ENCODE data around the gene DTNBP1. TPM values are rescaled to one million over a fixed set of nuclear protein-coding genes. Genes with fewer than 3 reads are reported as not detected.
A peak's percentile ranks its signal among the peaks of the same experiment; 100 is the strongest.

Gene DTNBP1, protein sequence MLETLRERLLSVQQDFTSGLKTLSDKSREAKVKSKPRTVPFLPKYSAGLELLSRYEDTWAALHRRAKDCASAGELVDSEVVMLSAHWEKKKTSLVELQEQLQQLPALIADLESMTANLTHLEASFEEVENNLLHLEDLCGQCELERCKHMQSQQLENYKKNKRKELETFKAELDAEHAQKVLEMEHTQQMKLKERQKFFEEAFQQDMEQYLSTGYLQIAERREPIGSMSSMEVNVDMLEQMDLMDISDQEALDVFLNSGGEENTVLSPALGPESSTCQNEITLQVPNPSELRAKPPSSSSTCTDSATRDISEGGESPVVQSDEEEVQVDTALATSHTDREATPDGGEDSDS
- 10 to 100 TPM in 11 of 12 donors, not detected in 1; 13.6 to 21.7 (median 17.4) TPM for polyA plus RNA-seq (ENCODE audit: insufficient read length in 12 of 12)
- long read RNA-seq, donor 1, partial matches to known transcripts, result 0 of 1 reads
- long read RNA-seq, donor 1, other reads (novel, unspliced or antisense), result 0 of 1 reads
- long read RNA-seq, donor 2, partial matches to known transcripts, result 0 of 4 reads
- long read RNA-seq, donor 2, other reads (novel, unspliced or antisense), result 0 of 4 reads
- long read RNA-seq, donor 3, result 0 reads
- long read RNA-seq, donor 4, partial matches to known transcripts, result 0 of 3 reads
- long read RNA-seq, donor 4, other reads (novel, unspliced or antisense), result 0 of 3 reads
- long read RNA-seq, donor 5, partial matches to known transcripts, result 0 of 3 reads
- long read RNA-seq, donor 5, other reads (novel, unspliced or antisense), result 0 of 3 reads
- long read RNA-seq, donor 6, partial matches to known transcripts, result 0 of 3 reads
- long read RNA-seq, donor 6, other reads (novel, unspliced or antisense), result 0 of 3 reads
- long read RNA-seq, donor 7, result 0 reads
- long read RNA-seq, donor 8, partial matches to known transcripts, result 0 of 1 reads
- long read RNA-seq, donor 8, other reads (novel, unspliced or antisense), result 0 of 1 reads
- long read RNA-seq, donor 9, partial matches to known transcripts, result 0 of 2 reads
- long read RNA-seq, donor 9, other reads (novel, unspliced or antisense), result 0 of 2 reads
- long read RNA-seq, donor 10, transcript DTNBP1-202 (10 exons, 1,403 nt), result major isoform, 5 of 6 reads
- long read RNA-seq, donor 10, partial matches to known transcripts, result 0 of 6 reads
- long read RNA-seq, donor 10, other reads (novel, unspliced or antisense), result 0 of 6 reads
- long read RNA-seq, donor 11, partial matches to known transcripts, result 0 of 3 reads
- long read RNA-seq, donor 11, other reads (novel, unspliced or antisense), result 0 of 3 reads

DNA sequence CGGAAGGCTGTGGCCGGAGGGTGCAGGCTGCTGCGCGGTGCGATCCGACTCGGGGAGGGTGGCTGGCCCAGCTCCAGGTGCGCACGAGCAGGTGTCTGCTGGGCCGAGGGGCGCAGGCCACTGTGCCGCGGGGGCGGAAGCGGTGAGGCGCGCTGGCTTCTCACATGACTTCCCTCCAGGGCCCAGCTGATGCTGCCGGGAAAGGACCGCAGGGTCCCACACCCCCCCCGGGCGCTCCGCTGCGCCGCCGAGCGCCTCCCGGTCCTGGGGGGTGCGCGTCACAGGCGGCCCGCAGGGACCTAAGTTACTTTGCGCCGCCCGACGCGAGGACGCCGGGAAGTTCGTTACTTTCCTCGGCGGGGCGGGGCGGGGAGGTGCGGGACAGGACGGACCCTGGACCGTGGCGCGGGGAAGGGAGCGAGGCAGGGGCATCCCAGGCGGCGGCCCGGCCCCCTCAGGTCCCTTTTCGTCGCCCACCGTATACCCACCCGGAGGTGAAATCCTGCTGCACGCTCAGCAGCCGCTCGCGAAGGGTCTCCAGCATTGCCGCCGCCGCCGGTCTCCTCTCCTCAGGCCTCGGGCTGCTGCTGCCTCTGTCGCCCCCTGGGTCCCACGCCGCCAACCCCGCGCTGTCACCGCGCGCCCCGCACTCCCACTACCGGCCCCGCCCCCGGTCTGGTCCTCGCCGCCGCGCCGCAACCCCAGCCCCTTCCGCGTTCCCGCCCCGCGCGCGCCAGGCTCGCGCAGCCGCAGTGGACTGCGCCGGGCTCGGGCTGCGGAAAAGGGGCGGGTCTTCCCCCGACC lies at the start of gene DTNBP1:
TSS of gene DTNBP1 (minus strand) at position 703 of the 804 bp plus-strand sequence. CDS start at position 544, 159 bp downstream.
- peak; percentile 79 for DNase-seq

DNA sequence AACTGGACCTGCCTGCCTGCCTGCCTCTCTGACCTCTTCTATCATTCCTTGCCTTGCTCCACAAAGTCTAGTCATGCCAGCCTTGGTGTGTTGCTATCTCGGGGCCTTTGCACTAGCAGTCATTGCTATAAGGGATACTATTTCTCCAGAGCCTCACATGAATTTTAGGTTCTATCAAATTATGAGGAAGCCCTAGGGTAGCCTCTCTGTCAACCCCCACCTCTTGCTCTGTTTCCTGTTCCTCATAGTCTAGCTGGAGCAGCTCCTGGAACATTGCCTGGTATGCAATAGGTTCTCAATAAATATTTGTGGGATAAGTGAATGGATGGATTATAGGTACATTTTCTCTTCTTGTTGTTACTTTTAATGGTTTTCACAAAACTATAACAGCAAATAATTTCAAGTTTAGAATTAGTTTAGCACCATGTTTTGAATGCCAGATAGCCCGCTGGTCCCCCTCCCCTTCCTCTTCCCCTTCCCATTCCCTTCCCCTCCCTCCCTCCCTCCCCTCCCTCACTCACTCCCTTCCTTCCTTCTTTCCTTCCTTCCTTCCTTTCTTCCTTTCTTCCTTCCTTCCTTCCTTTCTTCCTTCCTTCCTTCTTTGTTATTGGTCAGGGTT lies 46.9 kb upstream of the DTNBP1 start:
- DNase-seq, result no peak

DNA sequence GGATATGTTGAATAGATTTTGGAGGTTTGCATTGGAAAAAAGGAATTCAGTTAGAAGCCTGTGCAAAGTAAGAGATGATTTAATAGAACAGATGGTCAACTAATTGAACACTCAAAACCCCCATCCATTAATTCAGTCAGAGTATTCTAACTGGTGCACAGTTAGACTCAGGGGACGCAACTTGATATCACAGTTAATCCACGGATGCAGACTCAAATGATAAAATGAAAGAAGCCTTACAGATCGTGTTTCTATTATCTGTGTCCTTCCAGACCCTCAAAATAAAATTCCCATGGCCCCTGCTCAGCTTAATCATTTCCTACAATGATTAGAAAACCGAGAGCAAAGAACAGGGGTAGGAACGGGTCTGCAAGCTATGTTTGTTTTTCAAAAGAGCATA lies 45.4 kb upstream of the DTNBP1 start:
- DNase-seq, result no peak

DNA sequence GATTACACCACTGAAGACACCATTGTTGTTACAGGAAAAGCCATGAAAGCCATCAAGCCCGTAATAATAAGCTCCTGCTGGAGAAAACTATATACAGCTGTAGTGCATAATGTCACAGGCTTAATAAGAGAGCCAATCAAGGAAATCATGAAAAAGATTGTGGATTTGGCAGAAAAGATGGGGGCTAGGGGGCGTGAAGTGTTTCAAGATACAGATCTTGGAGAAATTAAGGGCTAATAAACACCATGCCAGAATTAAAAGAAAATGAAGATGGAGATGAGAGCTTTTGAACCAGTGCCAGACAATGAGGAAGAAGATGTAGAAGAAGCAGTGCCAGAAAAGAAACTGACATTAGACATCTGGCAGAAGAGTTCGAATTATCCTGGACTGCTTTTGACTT lies 43.2 kb upstream of the DTNBP1 start:
- DNase-seq, result no peak

DNA sequence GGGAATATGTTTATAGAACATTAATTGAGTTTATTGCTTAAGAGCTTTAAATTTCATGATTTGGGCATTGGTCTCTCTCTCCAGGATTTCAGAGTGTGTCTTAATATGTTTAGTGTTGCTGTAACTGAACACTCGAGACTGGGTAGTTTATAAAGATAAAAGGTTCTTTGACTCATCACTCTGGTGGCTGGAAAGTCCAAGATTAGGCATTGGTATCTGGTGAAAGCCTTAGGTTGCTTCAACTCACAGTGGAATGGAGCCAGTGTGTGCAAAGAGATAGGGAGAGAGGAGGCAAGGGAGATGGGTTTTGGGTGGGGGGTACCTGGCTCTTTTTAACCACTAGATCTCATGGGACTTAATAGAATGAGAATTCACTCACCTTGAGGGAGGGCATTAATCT lies 35.6 kb upstream of the DTNBP1 start:
- no peak for DNase-seq

DNA sequence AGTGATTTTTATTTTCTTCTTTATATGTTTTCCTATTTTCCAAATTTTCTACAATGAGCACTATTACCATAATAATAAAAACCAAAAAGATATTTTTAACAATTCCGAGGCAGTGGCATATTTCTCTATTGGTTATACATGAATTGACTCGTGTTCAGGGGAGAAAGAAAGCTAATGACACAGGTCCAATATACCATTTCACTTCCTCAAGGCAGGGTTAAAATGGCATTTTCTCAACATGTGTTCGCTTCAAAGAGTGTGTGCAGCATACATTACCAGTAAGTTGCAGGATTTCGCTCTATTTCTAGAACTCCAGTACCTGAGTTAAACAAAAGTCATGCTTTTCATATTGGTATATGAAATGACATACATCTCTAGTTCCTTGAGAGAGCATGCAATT lies 35.1 kb upstream of the DTNBP1 start:
- no peak for DNase-seq

DNA sequence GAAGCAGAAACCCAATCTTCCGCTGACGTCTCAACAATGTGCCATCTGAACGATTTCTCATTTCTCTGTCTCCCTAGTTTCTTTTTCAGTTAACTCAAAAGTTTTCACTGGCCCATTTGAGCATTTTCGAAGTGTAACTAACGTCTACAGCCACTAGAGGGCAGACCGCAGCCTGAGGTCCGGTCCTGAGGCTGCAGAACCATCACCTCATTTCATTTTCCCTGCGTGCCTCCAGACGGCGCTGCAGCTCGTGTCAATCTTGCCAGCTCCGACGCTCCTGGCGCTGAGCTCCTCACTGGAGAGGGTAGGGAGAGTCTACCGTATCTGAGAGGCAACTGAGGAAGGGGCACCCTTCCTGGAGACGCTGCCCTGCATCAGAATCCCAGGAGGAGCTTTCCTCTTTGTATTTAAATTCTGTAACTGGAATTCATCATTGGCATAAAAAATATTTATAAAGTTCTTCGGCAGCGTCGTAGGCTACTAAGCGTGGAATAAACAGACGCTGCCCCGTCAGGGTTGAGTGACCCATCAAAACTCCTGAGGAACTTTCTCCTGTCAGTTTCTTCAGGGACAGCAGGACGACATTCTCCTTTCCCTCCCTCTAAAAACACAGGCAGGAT lies 28.5 kb upstream of the DTNBP1 start:
- peak; percentile 92 for DNase-seq

DNA sequence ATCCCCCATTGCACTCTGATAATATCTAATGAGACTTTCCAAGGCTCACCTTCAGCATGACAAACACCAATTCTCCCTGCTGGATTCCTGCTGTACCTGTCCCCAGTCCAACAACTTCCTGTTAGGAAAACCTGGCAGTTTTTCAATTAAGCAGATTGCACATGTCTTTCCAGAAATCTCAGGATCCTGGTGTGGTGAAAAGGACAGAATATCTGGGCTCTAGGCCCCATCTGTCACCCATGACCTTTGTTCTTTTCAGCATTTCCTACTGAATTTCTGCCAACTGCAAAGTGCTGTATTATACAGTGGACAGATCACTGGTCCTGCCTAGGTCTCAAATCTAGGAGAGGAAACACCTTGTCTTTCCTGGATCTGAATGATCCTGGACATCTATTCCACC lies 27.7 kb upstream of the DTNBP1 start:
- no peak for DNase-seq

DNA sequence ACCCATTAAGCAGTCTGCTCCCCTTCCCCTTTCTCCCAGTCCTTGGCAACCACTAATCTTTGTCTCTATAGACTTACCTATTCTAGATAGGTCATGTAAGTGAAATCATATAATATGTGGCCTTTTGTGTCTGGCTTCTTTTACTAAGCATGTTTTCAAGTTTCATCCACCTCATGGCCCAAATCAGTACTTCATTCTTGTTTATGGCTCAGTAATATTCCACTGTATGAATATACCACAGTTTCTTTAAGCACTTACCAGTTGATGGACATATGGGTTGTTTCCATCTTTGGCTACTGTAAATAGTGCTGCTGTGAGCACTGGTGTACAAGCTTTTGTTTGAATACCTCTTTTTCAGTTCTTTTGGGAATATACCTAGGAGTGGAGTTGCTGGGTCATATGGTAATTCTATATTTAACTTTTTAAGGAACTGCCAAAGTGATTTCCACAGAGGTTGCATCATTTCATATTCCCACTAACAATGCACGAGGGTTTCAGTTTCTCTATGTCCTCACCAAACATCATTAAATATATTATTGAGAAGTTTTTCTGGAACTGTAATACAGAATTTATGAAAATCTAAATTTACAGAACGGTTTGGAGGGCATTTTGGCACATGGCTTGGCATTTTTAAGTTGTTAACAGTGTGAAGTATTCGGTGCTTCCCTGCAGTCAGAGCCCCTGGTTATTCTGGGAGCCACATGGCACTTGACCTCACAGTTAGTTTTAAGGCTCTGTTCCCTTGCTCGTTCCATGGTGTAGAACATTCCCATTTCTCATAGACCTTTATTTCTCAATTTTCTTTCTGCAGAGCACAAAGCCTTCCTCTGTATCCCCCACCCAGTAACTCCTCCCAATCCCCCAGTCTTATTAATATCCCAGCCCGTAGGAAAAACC lies 27.0 kb upstream of the DTNBP1 start:
- no peak for DNase-seq

DNA sequence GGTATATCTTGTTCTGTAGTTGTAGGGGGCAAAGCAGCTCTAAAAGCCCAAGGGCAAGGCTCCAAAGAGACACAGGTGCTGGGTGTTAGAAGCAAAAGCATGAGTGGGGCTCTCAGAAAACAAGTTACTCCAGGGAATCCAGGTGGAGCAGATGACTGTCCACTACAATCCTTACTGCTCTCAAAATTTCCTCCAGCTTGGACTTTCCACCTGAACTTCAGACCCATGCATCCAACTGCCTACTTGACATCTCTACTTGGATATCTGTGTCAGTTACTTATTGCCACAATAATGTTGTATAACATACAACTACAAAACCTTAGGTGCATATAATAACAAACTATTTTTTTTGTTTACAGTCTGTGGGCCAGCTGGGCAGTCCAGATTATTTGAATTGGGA lies 22.8 kb upstream of the DTNBP1 start:
- DNase-seq, result no peak

DNA sequence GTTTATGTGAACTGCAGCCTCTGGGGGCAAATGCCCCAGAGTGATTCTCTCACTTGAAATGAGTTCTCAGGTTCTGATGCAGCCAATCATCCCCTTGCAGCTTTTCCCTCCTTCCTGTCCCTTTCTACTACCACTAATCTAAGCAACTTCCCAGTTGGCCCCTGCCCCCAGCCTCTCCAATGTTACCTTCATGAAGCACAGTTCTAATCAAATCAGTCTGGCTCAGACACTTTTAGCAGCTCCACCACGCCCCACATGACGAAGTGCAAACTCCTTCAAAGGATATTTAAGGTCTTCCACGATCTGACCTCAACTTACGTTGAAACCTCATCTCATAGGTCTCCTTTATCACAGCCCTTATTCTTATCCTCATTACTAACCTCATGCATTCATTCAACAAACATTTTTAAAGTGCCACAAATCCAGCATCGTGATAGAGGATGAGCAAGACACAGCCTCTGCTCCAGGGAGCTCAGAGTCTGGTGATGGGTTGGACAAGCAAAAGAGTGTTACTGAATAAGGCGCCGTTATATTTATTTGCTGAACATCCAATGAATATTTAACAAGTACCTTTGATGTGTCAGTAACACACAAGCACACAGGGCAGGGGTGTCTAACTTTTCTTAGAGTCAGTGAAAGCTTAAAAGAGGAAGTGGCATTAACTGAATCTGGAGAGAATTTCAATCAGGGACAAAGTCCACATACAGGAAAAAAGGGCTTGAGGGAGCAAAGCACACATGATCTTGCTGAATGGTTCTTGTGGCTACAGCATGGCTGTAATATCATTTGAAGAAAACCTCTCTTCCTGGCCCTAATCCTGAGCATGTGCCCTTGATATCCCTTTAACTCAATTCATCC lies 20.4 kb upstream of the DTNBP1 start:
- no peak for DNase-seq

DNA sequence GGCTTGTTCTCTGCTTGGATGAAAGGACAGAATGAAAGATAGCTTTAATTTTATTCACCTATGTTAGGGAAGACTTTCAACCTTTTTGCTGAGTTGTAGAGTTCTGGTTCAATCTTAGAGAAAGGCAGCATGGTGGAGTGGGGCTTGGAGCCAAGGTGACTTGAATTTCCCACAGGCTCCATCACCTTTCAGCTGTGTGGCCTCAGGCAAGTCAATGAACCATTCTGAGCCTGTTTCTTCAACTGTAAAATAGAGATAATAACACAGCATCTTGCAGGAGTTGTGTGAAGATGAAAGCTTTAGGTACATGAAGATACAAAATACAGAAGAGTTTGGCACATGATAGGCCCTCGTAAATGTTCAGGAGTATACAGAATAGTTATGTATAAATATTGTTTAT lies 19.1 kb upstream of the DTNBP1 start:
- DNase-seq, result no peak

DNA sequence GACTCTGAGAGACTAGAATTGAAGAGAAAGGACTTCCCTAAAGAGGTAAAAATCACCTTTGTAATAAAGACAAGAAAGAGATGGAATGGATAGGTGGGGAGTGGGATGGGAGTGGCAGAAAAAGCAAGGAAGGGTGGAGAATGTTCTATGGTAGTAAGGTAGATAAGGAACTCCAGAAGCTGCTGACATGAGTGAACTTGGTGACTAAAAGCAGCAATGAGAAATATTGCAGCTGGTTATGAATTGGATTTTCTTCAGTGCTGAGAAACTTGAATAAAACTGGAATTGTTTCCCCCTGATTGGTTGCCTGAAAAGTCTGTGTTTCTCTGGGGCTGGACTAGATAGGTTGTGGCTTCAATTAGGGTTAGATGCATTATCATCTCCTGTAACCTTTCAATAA lies 15.7 kb upstream of the DTNBP1 start:
- no peak for DNase-seq

DNA sequence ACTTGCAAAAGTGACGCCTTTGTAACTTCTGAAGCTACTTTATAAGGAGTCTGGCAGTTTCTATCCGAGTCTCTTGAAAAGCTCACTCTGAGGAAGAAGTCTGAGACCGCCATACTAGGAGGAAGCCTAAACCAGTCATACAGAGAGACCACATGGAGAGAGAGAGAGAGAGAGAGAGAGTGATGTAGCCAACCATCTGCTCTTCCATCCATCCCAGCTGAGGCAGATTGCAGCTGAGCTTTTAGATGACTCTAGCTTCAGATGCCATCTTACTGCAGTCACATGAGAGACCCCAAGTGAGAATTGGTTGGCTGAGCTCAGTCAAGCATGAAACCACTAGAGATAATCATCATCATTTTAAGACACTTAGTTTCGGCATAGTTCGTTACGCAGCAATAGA lies 15.0 kb upstream of the DTNBP1 start:
- no peak for DNase-seq

DNA sequence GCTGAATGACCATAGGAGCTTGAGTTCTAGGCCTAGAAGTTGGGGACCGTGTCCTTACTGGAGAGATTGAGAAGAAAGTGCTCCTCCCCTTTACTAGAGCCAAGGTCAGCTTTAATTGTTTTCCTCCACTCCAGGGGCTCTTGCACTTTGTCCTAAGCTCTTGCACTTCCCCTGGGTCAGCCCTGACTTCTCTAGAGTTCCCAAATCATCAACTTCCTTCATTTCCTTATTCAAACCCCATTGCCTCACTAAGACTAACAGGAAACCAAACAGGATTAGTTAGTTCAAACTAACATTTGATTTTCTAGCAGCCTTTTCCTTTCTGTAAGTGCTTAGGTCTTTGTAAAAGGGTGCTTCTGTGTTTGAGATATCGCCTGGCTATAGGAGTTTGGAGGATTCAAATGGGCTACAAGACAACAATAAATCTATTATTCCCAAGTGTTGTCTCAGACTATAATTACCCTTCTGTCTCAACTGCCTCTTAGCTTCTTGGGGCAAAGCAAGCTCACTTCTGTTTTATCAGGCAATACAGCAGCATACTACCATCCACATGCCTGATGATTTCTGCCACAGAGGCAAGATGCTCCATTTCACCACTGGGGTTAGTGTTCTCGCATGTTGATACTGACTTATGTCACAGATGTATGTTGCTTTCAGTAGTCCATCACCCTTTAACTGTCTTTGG lies 12.8 kb upstream of the DTNBP1 start:
- DNase-seq, result no peak

DNA sequence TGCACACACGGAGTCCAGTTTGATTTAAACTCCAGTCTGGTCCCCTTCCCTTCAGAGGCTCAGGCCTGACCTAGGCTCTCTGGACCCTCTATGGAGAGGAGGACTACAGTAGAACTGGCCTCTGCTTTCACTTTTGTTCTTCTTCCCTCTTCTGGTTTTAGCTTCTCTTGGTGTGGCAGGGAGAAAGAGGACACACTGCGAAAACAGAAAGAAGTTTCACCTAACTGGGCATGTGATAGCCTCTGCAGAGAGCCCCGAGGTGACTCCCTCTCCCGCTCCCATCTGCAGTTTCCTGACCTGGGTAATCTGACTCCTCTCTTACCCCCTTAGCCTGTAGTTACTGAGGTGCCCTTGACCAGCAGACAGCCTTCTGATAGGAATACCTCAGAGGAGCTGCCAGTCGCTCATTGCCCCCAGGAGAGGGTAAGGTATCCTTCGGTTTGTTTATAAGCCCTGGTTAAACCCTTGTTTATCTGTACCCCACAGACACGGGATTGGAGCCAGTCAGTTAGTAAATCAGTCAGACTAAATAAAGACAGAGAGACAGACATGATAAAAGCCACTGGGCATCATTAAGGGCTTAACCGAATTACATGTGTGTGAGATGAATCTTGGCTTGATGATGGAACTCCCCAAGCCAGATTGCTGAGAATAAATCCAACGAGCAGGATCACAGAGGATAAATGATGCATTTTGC lies 12.0 kb upstream of the DTNBP1 start:
- DNase-seq, result no peak

DNA sequence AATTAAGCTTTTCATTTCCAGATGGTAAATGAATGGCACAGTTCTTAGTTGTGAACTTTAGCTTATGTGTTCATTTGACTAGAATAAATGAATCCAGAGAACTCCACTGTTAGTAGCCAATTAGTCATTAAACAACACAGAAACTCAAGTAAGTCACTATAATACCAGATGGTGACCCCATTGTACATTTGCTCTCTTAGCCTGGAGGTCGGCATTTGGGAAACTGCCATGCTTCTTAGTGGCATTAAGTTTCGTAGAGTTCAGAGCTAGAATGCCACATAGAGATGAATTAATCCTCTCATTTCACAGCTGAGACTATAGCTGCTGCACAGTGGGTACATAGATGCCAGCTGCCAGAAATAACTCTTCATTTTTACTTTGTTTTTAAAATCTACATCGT lies 10.8 kb upstream of the DTNBP1 start:
- no peak for DNase-seq

All from muscle of arm (tissue), 14 donors.